HG02763 (cell line): Measurements from ENCODE around the gene MYH10.

Experiments
- ATAC-seq: cut with Tn5 transposase; IDR thresholded peaks from one replicate; pipeline ENCODE4 v1.9.1; 2021; ENCODE audit warnings: mild to moderate bottlenecking, moderate library complexity; ENCODE audit not compliant: unreplicated experiment

The MYH10 gene

GRCh38 chr17:8453326-8453725, 177.2 kb downstream of the MYH10 start:
- ATAC-seq: no peak

- ATAC-seq: no peak
These were observed 178.5 kb downstream of the MYH10 start for GRCh38 chr17:8451933-8452614.

GRCh38 chr17:8448310-8448709, 182.2 kb downstream of the MYH10 start:
- ATAC-seq: no peak

GRCh38 chr17:8447799-8448198, 182.7 kb downstream of the MYH10 start:
- ATAC-seq: no peak

GRCh38 chr17:8445536-8445935, 185.0 kb downstream of the MYH10 start:
- ATAC-seq: no peak

- no peak for ATAC-seq
These were observed 186.0 kb downstream of the MYH10 start for GRCh38 chr17:8444494-8444893.

- no peak for ATAC-seq
These were observed 186.8 kb downstream of the MYH10 start for GRCh38 chr17:8443756-8444155.

GRCh38 chr17:8442310-8442709, 188.2 kb downstream of the MYH10 start:
- ATAC-seq: no peak

- ATAC-seq: no peak
These were observed 188.8 kb downstream of the MYH10 start for GRCh38 chr17:8441690-8442089.

GRCh38 chr17:8439681-8440080, 190.8 kb downstream of the MYH10 start:
- no peak for ATAC-seq

GRCh38 chr17:8438441-8438840, 192.1 kb downstream of the MYH10 start:
- ATAC-seq: no peak

GRCh38 chr17:8436844-8437171, 193.7 kb downstream of the MYH10 start:
- no peak for ATAC-seq

GRCh38 chr17:8436169-8436843, 194.2 kb downstream of the MYH10 start:
- ATAC-seq: peak; percentile 30

GRCh38 chr17:8435245-8436168, 195.0 kb downstream of the MYH10 start, which contains the start of gene NDEL1:
NDEL1 (plus strand) TSS chr17:8435884; CDS start chr17:8444272, 8,388 bp downstream.
- peak; percentile 97 for ATAC-seq

GRCh38 chr17:8430966-8431365, 199.6 kb downstream of the MYH10 start:
- no peak for ATAC-seq

GRCh38 chr17:8426802-8427201, 203.7 kb downstream of the MYH10 start:
- no peak for ATAC-seq

- no peak for ATAC-seq
These were observed 204.3 kb downstream of the MYH10 start for GRCh38 chr17:8426094-8426720.
